Smooth muscle cell of the brain vasculature (primary cell): ENCODE data around the gene TMEM161A.
"Not testable (repeated sequence)": the region's sequence is repeated elsewhere in the genome, so short reads cannot be mapped to it uniquely, and the experiment has no call there.

Experiments
- DNase-seq: peaks from one replicate; pipeline ENCODE4 v3.0.0-alpha.2; 2012; ENCODE audit warnings: low read depth, low spot score

TMEM161A gene

GRCh38 chr19:19122902-19123301 lies 15.4 kb downstream of the TMEM161A start:
- no peak for DNase-seq

GRCh38 chr19:19121371-19121770 lies 16.9 kb downstream of the TMEM161A start:
- DNase-seq, result no peak

- no peak for DNase-seq
Measured at GRCh38 chr19:19120308-19121231, 17.7 kb downstream of the TMEM161A start.

GRCh38 chr19:19119325-19120237 lies 18.7 kb downstream of the TMEM161A start:
- DNase-seq, result no peak

DNA sequence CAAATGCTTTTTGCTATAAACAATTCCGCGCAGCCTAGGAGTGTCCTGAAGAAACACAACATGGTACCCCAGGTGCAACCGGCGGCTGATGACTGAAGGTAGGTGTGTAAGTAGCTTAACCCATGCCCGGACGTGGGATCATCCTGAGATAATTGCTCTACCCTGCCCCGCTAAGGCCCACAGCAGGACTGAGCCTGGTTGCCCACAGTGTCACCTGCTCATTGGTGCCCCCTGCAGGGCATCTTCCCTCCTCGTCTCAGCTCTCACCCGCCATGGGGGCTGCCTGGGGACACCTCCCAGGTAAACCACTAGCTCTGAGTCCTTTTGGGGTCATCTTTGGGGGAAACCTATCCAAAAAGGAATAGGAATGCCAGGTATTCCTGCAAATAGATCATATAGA lies 22.3 kb downstream of the TMEM161A start:
- DNase-seq, result no peak

GRCh38 chr19:19113040-19113626 lies 25.1 kb downstream of the TMEM161A start:
- no peak for DNase-seq

GRCh38 chr19:19111967-19112580 lies 26.2 kb downstream of the TMEM161A start:
- DNase-seq, result no peak

DNA sequence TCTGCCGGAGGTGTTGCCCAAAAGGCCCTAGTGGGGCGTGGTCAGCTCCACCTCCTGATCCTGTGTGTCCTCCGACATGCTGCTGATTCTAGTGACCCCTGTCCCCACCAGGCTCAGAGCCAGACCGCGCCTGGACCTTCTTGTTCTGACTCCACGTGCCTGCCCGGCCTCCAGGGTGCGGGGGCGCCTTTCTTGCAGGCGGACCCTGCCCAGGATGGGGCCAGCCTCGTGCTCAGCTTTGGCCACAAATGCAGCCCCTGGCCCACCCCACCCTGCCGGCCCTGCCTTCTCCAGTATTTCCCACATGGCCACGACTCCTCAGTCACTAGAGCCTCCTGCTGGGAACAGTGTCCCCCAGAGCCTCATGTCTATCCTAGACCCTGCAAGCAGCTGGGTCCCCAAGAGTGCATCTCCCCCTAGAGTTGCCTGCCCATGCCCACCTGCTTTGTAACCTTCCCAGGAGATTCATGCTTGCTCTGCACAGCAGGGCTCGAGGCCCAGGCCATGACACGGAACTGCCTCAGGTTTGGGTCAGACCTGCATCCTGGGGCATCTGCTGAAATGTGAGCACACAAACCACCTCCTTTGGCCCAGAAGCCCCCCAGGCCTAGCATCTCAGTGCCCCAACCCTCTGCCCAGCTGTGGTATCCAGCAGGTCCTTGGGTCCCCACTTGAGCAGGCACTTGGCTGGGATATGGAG lies 27.0 kb downstream of the TMEM161A start:
- DNase-seq, result no peak

DNA sequence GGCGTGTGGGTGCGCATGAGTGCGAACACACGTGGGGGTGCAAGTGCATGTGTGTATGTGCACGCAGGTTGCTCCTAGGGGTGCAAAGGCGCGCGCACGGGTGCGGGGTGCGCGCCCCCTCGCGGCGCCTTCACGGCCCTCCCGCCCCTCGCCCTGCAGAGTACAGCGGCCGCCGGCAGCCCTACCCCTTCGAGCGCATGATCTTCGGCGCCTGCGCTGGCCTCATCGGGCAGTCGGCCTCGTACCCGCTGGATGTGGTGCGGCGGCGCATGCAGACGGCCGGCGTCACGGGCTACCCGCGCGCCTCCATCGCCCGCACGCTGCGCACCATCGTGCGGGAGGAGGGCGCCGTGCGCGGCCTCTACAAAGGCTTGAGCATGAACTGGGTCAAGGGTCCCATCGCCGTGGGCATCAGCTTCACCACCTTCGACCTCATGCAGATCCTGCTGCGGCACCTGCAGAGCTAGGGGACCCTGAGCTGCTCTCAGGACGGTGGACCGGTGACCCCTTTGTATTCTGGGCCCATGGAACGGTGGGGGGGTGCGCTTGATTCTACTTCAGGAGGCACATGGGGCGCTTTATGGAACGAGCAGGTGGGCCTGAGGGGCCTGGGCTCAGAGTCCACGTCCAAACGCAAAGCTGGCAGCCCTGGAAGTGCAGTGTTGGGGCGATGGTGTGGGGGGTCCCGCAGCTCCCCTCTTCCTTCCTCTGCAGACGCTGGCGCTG lies 27.7 kb downstream of the TMEM161A start:
- DNase-seq, result no peak

DNA sequence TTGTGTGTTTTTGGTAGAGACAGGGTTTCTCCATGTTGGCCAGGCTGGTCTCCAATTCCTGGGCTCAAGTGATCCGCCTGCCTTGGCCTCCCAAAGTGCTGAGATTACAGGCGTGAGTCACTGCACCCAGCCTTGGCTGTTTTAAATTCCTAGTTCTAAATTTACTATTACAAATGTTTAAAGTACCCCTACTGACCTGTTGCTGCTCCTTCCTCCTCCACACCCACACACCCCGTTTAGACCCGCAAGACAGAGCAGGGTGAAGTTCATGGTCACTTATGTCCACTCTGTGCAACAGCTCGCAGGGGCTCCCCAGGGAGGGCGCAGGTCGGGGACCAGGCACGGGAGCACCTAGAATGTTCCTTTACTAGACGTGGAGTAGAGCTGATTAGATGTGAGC lies 28.7 kb downstream of the TMEM161A start:
- DNase-seq, result no peak

DNA sequence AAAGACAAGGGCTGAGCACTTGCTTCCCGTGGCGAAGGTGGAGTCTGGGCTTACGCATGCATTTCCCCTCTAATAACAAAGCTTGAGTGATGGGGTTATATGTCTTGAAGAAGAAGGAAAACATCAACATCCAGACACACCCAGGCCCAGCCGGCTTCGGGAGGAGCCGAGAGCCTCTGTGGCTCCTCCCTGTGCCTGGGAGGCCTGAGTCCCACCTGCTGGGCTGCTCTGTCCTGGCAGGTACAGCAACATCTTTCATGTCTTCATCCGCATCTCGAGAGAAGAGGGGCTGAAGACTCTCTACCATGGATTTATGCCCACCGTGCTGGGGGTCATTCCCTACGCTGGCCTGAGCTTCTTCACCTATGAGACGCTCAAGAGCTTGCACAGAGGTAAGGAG lies 30.6 kb downstream of the TMEM161A start:
- DNase-seq, result no peak

DNA sequence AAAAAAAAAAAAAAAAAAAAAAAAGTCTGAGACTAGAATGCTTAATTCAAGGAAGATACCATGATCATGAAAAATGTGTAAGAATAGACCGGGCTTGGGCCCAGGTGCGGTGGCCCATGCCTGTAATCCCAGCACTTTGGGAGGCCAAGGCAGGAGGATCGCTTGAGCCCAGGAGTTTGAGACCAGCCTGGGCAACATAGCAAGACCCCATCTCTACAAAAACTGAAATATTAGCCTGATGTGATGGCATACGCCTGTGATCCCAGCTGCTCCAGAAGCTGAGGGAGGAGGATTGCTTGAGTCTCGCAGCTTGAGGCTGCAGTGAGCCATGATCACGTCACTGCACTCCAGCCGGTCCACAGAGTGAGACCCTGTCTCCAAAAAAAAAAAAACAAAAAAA lies 31.3 kb downstream of the TMEM161A start:
- not testable (repeated sequence) for DNase-seq

GRCh38 chr19:19106056-19106551 lies 32.2 kb downstream of the TMEM161A start:
- DNase-seq, result no peak

DNA sequence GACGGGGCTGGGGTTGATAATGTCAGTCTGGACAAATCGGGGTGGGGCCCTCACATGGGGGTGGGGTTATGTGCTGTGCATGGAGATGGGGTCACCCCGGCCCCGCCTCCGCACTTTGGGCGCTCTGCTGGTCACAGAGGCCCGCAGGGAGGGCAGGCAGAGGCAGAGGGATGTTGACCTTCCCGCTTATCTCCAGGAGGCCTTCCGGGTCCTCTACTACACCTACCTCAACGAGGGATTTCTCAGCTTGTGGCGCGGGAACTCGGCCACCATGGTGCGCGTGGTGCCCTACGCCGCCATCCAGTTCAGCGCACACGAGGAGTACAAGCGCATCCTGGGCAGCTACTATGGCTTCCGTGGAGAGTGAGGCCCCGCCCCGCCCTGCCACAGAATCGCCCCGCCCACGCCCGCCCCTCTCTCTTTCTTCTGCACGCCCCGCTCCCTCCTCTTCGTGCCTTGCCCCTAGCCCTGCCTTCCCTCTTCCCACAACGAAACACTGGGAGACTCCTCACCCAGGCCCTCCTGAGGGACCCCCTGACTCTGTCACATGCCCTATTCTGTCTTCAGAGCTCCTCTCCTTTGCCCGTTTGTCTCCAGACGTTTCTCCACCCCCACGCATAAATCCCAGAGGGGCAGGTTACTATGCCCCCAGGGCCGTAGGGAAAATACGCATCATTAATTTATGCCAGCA lies 32.8 kb downstream of the TMEM161A start:
- no peak for DNase-seq

DNA sequence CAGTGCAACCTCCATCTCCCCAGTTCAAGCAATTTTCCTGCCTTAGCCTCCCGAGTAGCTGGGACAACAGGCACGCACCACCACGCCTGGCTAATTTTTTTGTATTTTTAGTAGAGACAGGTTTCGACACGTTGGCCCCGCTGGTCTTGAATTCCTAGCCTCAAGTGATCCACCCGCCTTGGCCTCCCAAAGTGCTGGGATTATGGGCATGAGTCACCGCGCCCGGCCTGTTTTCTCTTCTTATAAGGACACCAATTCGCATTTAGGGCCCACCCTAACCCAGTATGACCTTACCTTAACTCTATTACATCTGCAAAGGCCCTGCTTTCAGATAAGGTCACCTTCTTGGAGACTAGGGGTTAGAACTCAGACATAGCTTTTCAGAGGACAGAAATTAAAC lies 35.1 kb downstream of the TMEM161A start:
- no peak for DNase-seq

GRCh38 chr19:19102566-19102965 lies 35.7 kb downstream of the TMEM161A start:
- DNase-seq, result not testable (repeated sequence)

GRCh38 chr19:19101540-19101939 lies 36.7 kb downstream of the TMEM161A start:
- DNase-seq, result no peak

GRCh38 chr19:19098703-19099632 lies 39.3 kb downstream of the TMEM161A start:
- DNase-seq, result no peak
